NK-92 (cell line): Measurements from ENCODE around the gene BTBD9.

Source experiments
- DNase-seq: peaks from one replicate; lab custom pipeline; 2025; ENCODE audit not compliant: unreplicated experiment; lab: John Stamatoyannopoulos, UW

Gene BTBD9

GRCh38 chr6:38183856-38184584 lies 455.7 kb downstream of the BTBD9 start:
- DNase-seq = no peak

GRCh38 chr6:38182426-38182825 lies 457.3 kb downstream of the BTBD9 start:
- DNase-seq = no peak

GRCh38 chr6:38180586-38180985 lies 459.1 kb downstream of the BTBD9 start:
- DNase-seq = no peak

GRCh38 chr6:38179794-38180430 lies 459.8 kb downstream of the BTBD9 start:
- DNase-seq = no peak

GRCh38 chr6:38179300-38179699 lies 460.4 kb downstream of the BTBD9 start:
- no peak for DNase-seq

- DNase-seq = no peak
Measured at GRCh38 chr6:38178584-38178886, 461.2 kb downstream of the BTBD9 start.

GRCh38 chr6:38177882-38178583 lies 461.7 kb downstream of the BTBD9 start:
- DNase-seq = no peak

- no peak for DNase-seq
Measured at GRCh38 chr6:38176797-38177751, 462.7 kb downstream of the BTBD9 start.

- DNase-seq = no peak
Measured at GRCh38 chr6:38175786-38176185, 463.9 kb downstream of the BTBD9 start.

GRCh38 chr6:38174806-38175495 lies 464.8 kb downstream of the BTBD9 start:
- DNase-seq = no peak

- no peak for DNase-seq
Measured at GRCh38 chr6:38174315-38174714, 465.4 kb downstream of the BTBD9 start.

- DNase-seq = no peak
Measured at GRCh38 chr6:38173909-38174308, 465.8 kb downstream of the BTBD9 start.

GRCh38 chr6:38172739-38173410 lies 466.9 kb downstream of the BTBD9 start:
- no peak for DNase-seq

- DNase-seq = no peak
Measured at GRCh38 chr6:38171997-38172738, 467.6 kb downstream of the BTBD9 start.

GRCh38 chr6:38170666-38171355 lies 468.9 kb downstream of the BTBD9 start:
- no peak for DNase-seq

GRCh38 chr6:38169977-38170526 lies 469.7 kb downstream of the BTBD9 start:
- no peak for DNase-seq

- no peak for DNase-seq
Measured at GRCh38 chr6:38169221-38169976, 470.3 kb downstream of the BTBD9 start.

- DNase-seq = no peak
Measured at GRCh38 chr6:38168699-38169098, 471.0 kb downstream of the BTBD9 start.
